HG03095 (cell line): ENCODE data around the gene CX3CL1.

Experiments used
- ATAC-seq: cut with Tn5 transposase; IDR thresholded peaks from one replicate; pipeline ENCODE4 v1.9.1; 2021; ENCODE audit warnings: moderate library complexity; ENCODE audit not compliant: unreplicated experiment

CX3CL1 gene

GRCh38 chr16:57432989-57433388, 60.7 kb downstream of the CX3CL1 start:
- no peak for ATAC-seq

- ATAC-seq: no peak
These were observed 61.7 kb downstream of the CX3CL1 start for GRCh38 chr16:57434003-57434402.
